Measurements from ENCODE around the gene LDB1.

Gene LDB1

DNA sequence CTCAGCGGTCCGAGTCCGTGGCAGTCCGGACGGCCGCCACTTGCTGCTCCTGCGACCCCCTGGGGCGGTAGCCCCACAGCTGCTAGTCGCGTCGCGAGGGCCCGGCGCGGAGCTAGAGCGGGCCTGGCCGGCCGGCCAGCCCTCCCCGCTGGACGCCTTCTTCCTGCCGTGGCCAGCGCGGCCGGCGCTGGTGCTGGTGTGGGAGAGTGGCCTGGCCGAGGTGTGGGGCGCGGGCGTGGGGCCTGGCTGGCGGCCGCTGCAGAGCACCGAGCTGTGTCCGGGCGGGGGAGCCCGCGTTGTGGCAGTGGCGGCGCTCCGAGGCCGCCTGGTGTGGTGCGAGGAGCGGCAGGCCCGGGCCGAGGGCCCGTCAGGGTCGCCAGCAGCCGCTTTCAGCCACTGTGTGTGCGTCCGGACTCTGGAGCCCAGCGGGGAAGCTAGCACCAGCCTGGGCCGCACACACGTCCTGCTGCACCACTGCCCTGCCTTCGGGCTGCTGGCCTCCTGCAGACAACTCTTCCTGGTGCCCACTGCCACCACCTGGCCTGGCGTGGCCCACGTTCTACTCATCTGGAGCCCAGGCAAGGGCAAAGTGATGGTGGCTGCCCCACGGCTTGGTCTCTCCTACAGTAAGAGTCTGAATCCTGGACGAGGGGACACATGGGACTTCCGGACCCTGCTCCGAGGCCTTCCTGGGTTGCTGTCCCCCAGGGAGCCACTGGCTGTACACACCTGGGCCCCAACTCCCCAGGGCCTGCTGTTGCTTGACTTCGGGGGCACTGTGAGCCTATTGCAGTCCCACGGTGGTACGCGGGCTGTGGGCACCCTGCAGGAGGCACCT, 54.4 kb downstream of the LDB1 start:
- no CpG with 5 or more reads among the region's 63 CpGs for WGBS, 2 donors (ENCODE audit: extremely low coverage in 2 of 2, insufficient read length in 2 of 2, insufficient replicate concordance in 1 of 2)
- H3K14ac ChIP-seq (ENCODE audit: low read length): peak overlapping the region; percentile 67
- peaks cover 0 to 12% (median 0%) of the 10 kb centered on the region in 3 experiments for H3K27me3 ChIP-seq (ENCODE audit: control insufficient read depth in 3 of 3, insufficient read depth in 3 of 3, low read depth in 1 of 3, low read length in 3 of 3)
- H2AK5ac ChIP-seq (ENCODE audit: low read depth, low read length): peak overlapping the region; percentile 91
- no peak overlapping the region for H2BK5ac ChIP-seq (ENCODE audit: low read length)
- H3K23ac ChIP-seq (ENCODE audit: low read depth, low read length, poor library complexity): peak overlapping the region; percentile 75
- H3K9me3 ChIP-seq (replicated peaks in 1 of 2; ENCODE audit: control insufficient read depth in 2 of 2, insufficient read depth in 1 of 2, low read depth in 1 of 2, low read length in 2 of 2): peaks cover 0 to 2% of the 10 kb centered on the region in 2 donors
- H2BK15ac ChIP-seq (ENCODE audit: low read length): peak overlapping the region; percentile 21
- peak overlapping the region; percentile 87 to 97 for H3K4me3 ChIP-seq (ENCODE audit: low read length in 2 of 2)
- H2BK12ac ChIP-seq (ENCODE audit: low read length): no peak overlapping the region
- H2BK120ac ChIP-seq (ENCODE audit: low read depth, low read length): peak overlapping the region; percentile 62
- H2AFZ ChIP-seq (ENCODE audit: low read length): peak overlapping the region; percentile 94
- peaks cover 7 to 8% of the 10 kb centered on the region in 2 donors for H3K4me1 ChIP-seq (ENCODE audit: control insufficient read depth in 2 of 2, insufficient read depth in 1 of 2, low read depth in 1 of 2, low read length in 2 of 2)
- DNase-seq (ENCODE audit: low spot score): peak; percentile 24
- peak overlapping the region; percentile 96 for H3K18ac ChIP-seq (ENCODE audit: low read length)
- H4K91ac ChIP-seq (ENCODE audit: low read depth, low read length, poor library complexity): no peak overlapping the region
- no peak overlapping the region for H4K8ac ChIP-seq (ENCODE audit: low read depth, low read length)
- peak overlapping the region; percentile 23 for H3K4ac ChIP-seq (ENCODE audit: low read length)
- peak overlapping the region; percentile 92 for H3K9ac ChIP-seq (ENCODE audit: low read depth, low read length, poor library complexity)
- peaks cover 3% of the 10 kb centered on the region for H3K79me1 ChIP-seq (ENCODE audit: low read depth, low read length)
- peak overlapping the region; percentile 82 for H3K4me2 ChIP-seq (ENCODE audit: insufficient read depth, low read length, poor library complexity, severe bottlenecking)
- H3K27ac ChIP-seq (replicated peaks; ENCODE audit: low read length): no peak overlapping the region
- H3K36me3 ChIP-seq (replicated peaks in 1 of 2; ENCODE audit: control insufficient read depth in 2 of 2, insufficient read depth in 2 of 2, low read length in 2 of 2): peaks cover 5 to 34% of the 10 kb centered on the region in 2 donors

GRCh38 chr10:102064868-102065560, 55.2 kb downstream of the LDB1 start, which contains the start of gene HPS6:
Gene HPS6, plus strand, starts transcription at chr10:102065349. Its CDS starts 126 bp downstream, at chr10:102065475.
- no peak within 1 kb of the TSS for H2BK12ac ChIP-seq (ENCODE audit: low read length)
- H4K8ac ChIP-seq (ENCODE audit: low read depth, low read length): no peak within 1 kb of the TSS
- H2BK15ac ChIP-seq (ENCODE audit: low read length): peak within 1 kb of the TSS; percentile 21
- H3K14ac ChIP-seq (ENCODE audit: low read length): peak within 1 kb of the TSS; percentile 67
- peaks cover 0 to 12% (median 0%) of the 10 kb centered on the region in 3 experiments for H3K27me3 ChIP-seq (ENCODE audit: control insufficient read depth in 3 of 3, insufficient read depth in 3 of 3, low read depth in 1 of 3, low read length in 3 of 3)
- peak within 1 kb of the TSS; percentile 96 for H3K18ac ChIP-seq (ENCODE audit: low read length)
- peak within 1 kb of the TSS; percentile 82 for H3K4me2 ChIP-seq (ENCODE audit: insufficient read depth, low read length, poor library complexity, severe bottlenecking)
- H2AK5ac ChIP-seq (ENCODE audit: low read depth, low read length): peak within 1 kb of the TSS; percentile 91
- H2BK120ac ChIP-seq (ENCODE audit: low read depth, low read length): peak within 1 kb of the TSS; percentile 62
- peak within 1 kb of the TSS; percentile 75 for H3K23ac ChIP-seq (ENCODE audit: low read depth, low read length, poor library complexity)
- no peaks in the 10 kb centered on the region for H3K9me3 ChIP-seq (replicated peaks in 1 of 2; ENCODE audit: control insufficient read depth in 2 of 2, insufficient read depth in 1 of 2, low read depth in 1 of 2, low read length in 2 of 2)
- no CpG with 5 or more reads among the region's 61 CpGs for WGBS, 2 donors (ENCODE audit: extremely low coverage in 2 of 2, insufficient read length in 2 of 2, insufficient replicate concordance in 1 of 2)
- H3K4ac ChIP-seq (ENCODE audit: low read length): peak within 1 kb of the TSS; percentile 23
- no peak within 1 kb of the TSS for H2BK5ac ChIP-seq (ENCODE audit: low read length)
- H3K4me3 ChIP-seq (ENCODE audit: low read length in 2 of 2): peak within 1 kb of the TSS; percentile 87 to 97
- H3K79me1 ChIP-seq (ENCODE audit: low read depth, low read length): peaks cover 3% of the 10 kb centered on the region
- peak within 1 kb of the TSS; percentile 92 for H3K9ac ChIP-seq (ENCODE audit: low read depth, low read length, poor library complexity)
- H3K4me1 ChIP-seq (ENCODE audit: control insufficient read depth in 2 of 2, insufficient read depth in 1 of 2, low read depth in 1 of 2, low read length in 2 of 2): peaks cover 5 to 8% of the 10 kb centered on the region in 2 donors
- peak; percentile 66 for DNase-seq (ENCODE audit: low spot score)
- peak within 1 kb of the TSS; percentile 94 for H2AFZ ChIP-seq (ENCODE audit: low read length)
- no peak within 1 kb of the TSS for H3K27ac ChIP-seq (replicated peaks; ENCODE audit: low read length)
- no peak within 1 kb of the TSS for H4K91ac ChIP-seq (ENCODE audit: low read depth, low read length, poor library complexity)
- peaks cover 5 to 30% of the 10 kb centered on the region in 2 donors for H3K36me3 ChIP-seq (replicated peaks in 1 of 2; ENCODE audit: control insufficient read depth in 2 of 2, insufficient read depth in 2 of 2, low read length in 2 of 2)

DNA sequence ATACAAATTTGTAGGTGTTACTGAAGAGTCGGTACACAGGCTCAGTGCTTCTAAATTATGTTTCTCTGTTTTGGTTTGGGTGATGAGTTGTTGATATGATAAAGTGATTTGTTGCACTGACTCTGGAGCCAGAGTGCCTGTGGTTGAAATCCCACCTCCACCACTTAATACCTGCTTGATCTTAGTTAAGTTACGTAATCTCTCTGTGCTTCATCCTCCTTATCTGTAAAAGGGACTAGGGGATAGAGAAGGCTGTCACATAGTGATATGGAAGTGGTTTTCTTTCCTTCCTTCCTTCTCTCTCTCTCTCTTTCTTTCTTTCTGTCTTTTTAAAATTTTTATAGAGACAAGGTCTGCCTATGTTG, 55.7 kb downstream of the LDB1 start:
- H3K4ac ChIP-seq (ENCODE audit: low read length): no peak overlapping the region

GRCh38 chr10:102059987-102060386, 60.2 kb downstream of the LDB1 start:
- H2BK5ac ChIP-seq (ENCODE audit: low read length): no peak overlapping the region
- no peak overlapping the region for H3K27ac ChIP-seq (replicated peaks; ENCODE audit: low read length)
- no peak overlapping the region for H3K18ac ChIP-seq (ENCODE audit: low read length)
- H2BK15ac ChIP-seq (ENCODE audit: low read length): no peak overlapping the region
- no peak overlapping the region for H3K4ac ChIP-seq (ENCODE audit: low read length)
- H3K4me1 ChIP-seq (ENCODE audit: control insufficient read depth in 2 of 2, insufficient read depth in 1 of 2, low read depth in 1 of 2, low read length in 2 of 2): peaks cover 0 to 5% of the 10 kb centered on the region in 2 donors
- H3K4me3 ChIP-seq (ENCODE audit: low read length in 2 of 2): no peak overlapping the region
- no peaks in the 10 kb centered on the region for H3K36me3 ChIP-seq (replicated peaks in 1 of 2; ENCODE audit: control insufficient read depth in 2 of 2, insufficient read depth in 2 of 2, low read length in 2 of 2)
- no peak overlapping the region for H3K14ac ChIP-seq (ENCODE audit: low read length)
- no peaks in the 10 kb centered on the region for H3K9me3 ChIP-seq (replicated peaks in 1 of 2; ENCODE audit: control insufficient read depth in 2 of 2, insufficient read depth in 1 of 2, low read depth in 1 of 2, low read length in 2 of 2)
- no peak for DNase-seq (ENCODE audit: low spot score)
- no peak overlapping the region for H2BK120ac ChIP-seq (ENCODE audit: low read depth, low read length)
- no peak overlapping the region for H4K8ac ChIP-seq (ENCODE audit: low read depth, low read length)
- no peak overlapping the region for H3K9ac ChIP-seq (ENCODE audit: low read depth, low read length, poor library complexity)
- no peak overlapping the region for H2BK12ac ChIP-seq (ENCODE audit: low read length)
- H3K27me3 ChIP-seq (ENCODE audit: control insufficient read depth in 3 of 3, insufficient read depth in 3 of 3, low read depth in 1 of 3, low read length in 3 of 3): peaks cover 0 to 12% (median 0%) of the 10 kb centered on the region in 3 experiments
- H2AK5ac ChIP-seq (ENCODE audit: low read depth, low read length): no peak overlapping the region
- peaks cover 6% of the 10 kb centered on the region for H3K79me1 ChIP-seq (ENCODE audit: low read depth, low read length)
- H3K23ac ChIP-seq (ENCODE audit: low read depth, low read length, poor library complexity): no peak overlapping the region
- no peak overlapping the region for H3K4me2 ChIP-seq (ENCODE audit: insufficient read depth, low read length, poor library complexity, severe bottlenecking)
- no peak overlapping the region for H4K91ac ChIP-seq (ENCODE audit: low read depth, low read length, poor library complexity)
- no peak overlapping the region for H2AFZ ChIP-seq (ENCODE audit: low read length)

More for the DNA sequence above, 55.7 kb downstream of the LDB1 start:
- Histone ChIP-seq H3K23ac (ENCODE audit: low read depth, low read length, poor library complexity) (no peak overlapping the region), H3K27ac (replicated peaks; ENCODE audit: low read length) (no peak overlapping the region), H3K9ac (ENCODE audit: low read depth, low read length, poor library complexity) (no peak overlapping the region), H3K79me1 (ENCODE audit: low read depth, low read length) (peaks cover 3% of the 10 kb centered on the region), H3K36me3 (replicated peaks in 1 of 2; ENCODE audit: control insufficient read depth in 2 of 2, insufficient read depth in 2 of 2, low read length in 2 of 2) (peaks cover 5 to 29% of the 10 kb centered on the region in 2 donors), H3K18ac (ENCODE audit: low read length) (no peak overlapping the region), H2BK5ac (ENCODE audit: low read length) (no peak overlapping the region), H3K27me3 (ENCODE audit: control insufficient read depth in 3 of 3, insufficient read depth in 3 of 3, low read depth in 1 of 3, low read length in 3 of 3) (peaks cover 0 to 12% (median 0%) of the 10 kb centered on the region in 3 experiments), H3K14ac (ENCODE audit: low read length) (no peak overlapping the region), H2AK5ac (ENCODE audit: low read depth, low read length) (no peak overlapping the region), H3K4me1 (ENCODE audit: control insufficient read depth in 2 of 2, insufficient read depth in 1 of 2, low read depth in 1 of 2, low read length in 2 of 2) (peaks cover 5 to 8% of the 10 kb centered on the region in 2 donors), H3K4me2 (ENCODE audit: insufficient read depth, low read length, poor library complexity, severe bottlenecking) (peak overlapping the region; percentile 82), H4K8ac (ENCODE audit: low read depth, low read length) (no peak overlapping the region), H4K91ac (ENCODE audit: low read depth, low read length, poor library complexity) (no peak overlapping the region), H3K4me3 (ENCODE audit: low read length in 2 of 2) (peak overlapping the region in 1 of 2 donors; percentile 87), H2BK12ac (ENCODE audit: low read length) (no peak overlapping the region), H2BK120ac (ENCODE audit: low read depth, low read length) (no peak overlapping the region), H3K9me3 (replicated peaks in 1 of 2; ENCODE audit: control insufficient read depth in 2 of 2, insufficient read depth in 1 of 2, low read depth in 1 of 2, low read length in 2 of 2) (no peaks in the 10 kb centered on the region), H2BK15ac (ENCODE audit: low read length) (no peak overlapping the region), H2AFZ (ENCODE audit: low read length) (peak overlapping the region; percentile 94)
- WGBS, 2 donors (ENCODE audit: extremely low coverage in 2 of 2, insufficient read length in 2 of 2, insufficient replicate concordance in 1 of 2): no CpG with 5 or more reads among the region's 2 CpGs
- DNase-seq (ENCODE audit: low spot score): no peak
